Hippocampal formation (tissue), 2 donors: ENCODE results near the gene THSD4.
"Not testable (repeated sequence)": the region's sequence is repeated elsewhere in the genome, so short reads cannot be mapped to it uniquely, and the experiment has no call there.

Experiments used
- DNase-seq, 2 donors: peaks; one replicate each; lab custom pipeline; 2025; lab: John Stamatoyannopoulos, UW

THSD4 gene

GRCh38 chr15:71718116-71718910 is 603.0 kb downstream of the THSD4 start:
- DNase-seq = no peak

- no peak for DNase-seq
These were observed 608.1 kb downstream of the THSD4 start for GRCh38 chr15:71723344-71723743.

- DNase-seq = not testable (repeated sequence)
These were observed 610.1 kb downstream of the THSD4 start for GRCh38 chr15:71725207-71725955.

GRCh38 chr15:71728881-71729280 is 613.6 kb downstream of the THSD4 start:
- DNase-seq = no peak

- no peak for DNase-seq
These were observed 614.0 kb downstream of the THSD4 start for GRCh38 chr15:71729319-71729718.

- peak; percentile 15 to 27 for DNase-seq
These were observed 615.2 kb downstream of the THSD4 start for GRCh38 chr15:71730277-71731144.

- DNase-seq = no peak
These were observed 617.4 kb downstream of the THSD4 start for GRCh38 chr15:71732636-71733035.

- no peak for DNase-seq
These were observed 617.9 kb downstream of the THSD4 start for GRCh38 chr15:71733122-71733521.

GRCh38 chr15:71734709-71735384 is 619.6 kb downstream of the THSD4 start:
- DNase-seq = no peak

- DNase-seq = no peak
These were observed 620.1 kb downstream of the THSD4 start for GRCh38 chr15:71735385-71735757.

- DNase-seq = no peak
These were observed 621.1 kb downstream of the THSD4 start for GRCh38 chr15:71736286-71736947.

- no peak for DNase-seq
These were observed 622.5 kb downstream of the THSD4 start for GRCh38 chr15:71737761-71738160.

- no peak for DNase-seq
These were observed 624.1 kb downstream of the THSD4 start for GRCh38 chr15:71739355-71739754.

GRCh38 chr15:71742964-71743363 is 627.7 kb downstream of the THSD4 start:
- no peak for DNase-seq

GRCh38 chr15:71743861-71744382 is 628.7 kb downstream of the THSD4 start:
- peak in 1 of 2 donors; percentile 9 for DNase-seq

- no peak for DNase-seq
These were observed 631.4 kb downstream of the THSD4 start for GRCh38 chr15:71746719-71747118.

GRCh38 chr15:71747128-71748083 is 632.1 kb downstream of the THSD4 start:
- DNase-seq = no peak

- DNase-seq = no peak
These were observed 633.0 kb downstream of the THSD4 start for GRCh38 chr15:71748293-71748718.

- no peak for DNase-seq
These were observed 634.2 kb downstream of the THSD4 start for GRCh38 chr15:71749500-71749899.

GRCh38 chr15:71752128-71752527 is 636.9 kb downstream of the THSD4 start:
- DNase-seq = no peak
